ELF-1 (cell line): ENCODE results near the gene RPS6KB1.
"Not testable (repeated sequence)": the region's sequence is repeated elsewhere in the genome, so short reads cannot be mapped to it uniquely, and the experiment has no call there.

Source experiments
- DNase-seq: peaks from one replicate; pipeline ENCODE4 v3.0.0-alpha.2; 2016; ENCODE audit warnings: low read depth, low spot score

The RPS6KB1 gene

GRCh38 chr17:59892924-59893675 lies at the start of gene RPS6KB1, which contains the start of gene TUBD1:
Gene RPS6KB1, plus strand, starts transcription at chr17:59893121. Its CDS starts 64 bp downstream, at chr17:59893185.
Gene TUBD1, minus strand, starts transcription at chr17:59892943. Its CDS starts 1,941 bp downstream, at chr17:59891002.
- peak; percentile 98 for DNase-seq

- DNase-seq = no peak
Observed at GRCh38 chr17:59844884-59845594, 47.9 kb upstream of the RPS6KB1 start.

- peak; percentile 82 for DNase-seq
Observed at GRCh38 chr17:59845595-59846393, 47.1 kb upstream of the RPS6KB1 start.

- peak; percentile 79 for DNase-seq
Observed at GRCh38 chr17:59846394-59847165, 46.3 kb upstream of the RPS6KB1 start.

- no peak for DNase-seq
Observed at GRCh38 chr17:59848385-59848668, 44.6 kb upstream of the RPS6KB1 start.

- DNase-seq = no peak
Observed at GRCh38 chr17:59848778-59849177, 44.1 kb upstream of the RPS6KB1 start.

- DNase-seq = not testable (repeated sequence)
Observed at GRCh38 chr17:59850311-59850710, 42.6 kb upstream of the RPS6KB1 start.

- DNase-seq = no peak
Observed at GRCh38 chr17:59851439-59852375, 41.2 kb upstream of the RPS6KB1 start.

- not testable (repeated sequence) for DNase-seq
Observed at GRCh38 chr17:59852847-59853167, 40.1 kb upstream of the RPS6KB1 start.

GRCh38 chr17:59853168-59853918 lies 39.6 kb upstream of the RPS6KB1 start:
- DNase-seq = peak; percentile 64

- DNase-seq = not testable (repeated sequence)
Observed at GRCh38 chr17:59853919-59854729, 38.8 kb upstream of the RPS6KB1 start.

- no peak for DNase-seq
Observed at GRCh38 chr17:59856859-59857794, 35.8 kb upstream of the RPS6KB1 start.

GRCh38 chr17:59858167-59858816 lies 34.6 kb upstream of the RPS6KB1 start:
- DNase-seq = no peak

GRCh38 chr17:59858932-59859331 lies 34.0 kb upstream of the RPS6KB1 start:
- DNase-seq = no peak

- DNase-seq = no peak
Observed at GRCh38 chr17:59859444-59860025, 33.4 kb upstream of the RPS6KB1 start.

- no peak for DNase-seq
Observed at GRCh38 chr17:59863616-59864015, 29.3 kb upstream of the RPS6KB1 start.

GRCh38 chr17:59869941-59870218 lies 23.0 kb upstream of the RPS6KB1 start:
- no peak for DNase-seq
